SKM-1 (cell line): ENCODE measurements around the gene AGMO.

Experiments used
- DNase-seq: peaks from one replicate; lab custom pipeline; 2025; ENCODE audit not compliant: unreplicated experiment; lab: John Stamatoyannopoulos, UW

The AGMO gene

DNA sequence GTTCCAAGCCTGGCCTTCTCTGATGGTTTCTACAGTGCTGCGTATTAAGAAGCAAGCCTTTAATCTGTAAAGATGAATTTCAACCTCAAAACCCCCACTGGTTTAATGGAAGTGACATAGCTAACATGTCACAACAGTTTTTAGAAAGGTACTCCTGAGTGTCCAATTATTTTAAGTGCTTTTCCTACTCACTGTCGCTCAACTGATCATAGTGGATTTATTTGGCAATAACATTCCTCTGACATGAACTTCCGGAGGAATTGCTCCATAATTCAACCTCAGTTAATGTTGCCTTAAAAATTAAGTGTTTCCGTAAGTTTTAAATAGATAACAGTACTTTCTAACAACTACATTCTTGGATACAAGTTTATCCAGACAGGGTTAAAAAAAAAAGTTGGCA lies 57.5 kb downstream of the AGMO start:
- DNase-seq = no peak

DNA sequence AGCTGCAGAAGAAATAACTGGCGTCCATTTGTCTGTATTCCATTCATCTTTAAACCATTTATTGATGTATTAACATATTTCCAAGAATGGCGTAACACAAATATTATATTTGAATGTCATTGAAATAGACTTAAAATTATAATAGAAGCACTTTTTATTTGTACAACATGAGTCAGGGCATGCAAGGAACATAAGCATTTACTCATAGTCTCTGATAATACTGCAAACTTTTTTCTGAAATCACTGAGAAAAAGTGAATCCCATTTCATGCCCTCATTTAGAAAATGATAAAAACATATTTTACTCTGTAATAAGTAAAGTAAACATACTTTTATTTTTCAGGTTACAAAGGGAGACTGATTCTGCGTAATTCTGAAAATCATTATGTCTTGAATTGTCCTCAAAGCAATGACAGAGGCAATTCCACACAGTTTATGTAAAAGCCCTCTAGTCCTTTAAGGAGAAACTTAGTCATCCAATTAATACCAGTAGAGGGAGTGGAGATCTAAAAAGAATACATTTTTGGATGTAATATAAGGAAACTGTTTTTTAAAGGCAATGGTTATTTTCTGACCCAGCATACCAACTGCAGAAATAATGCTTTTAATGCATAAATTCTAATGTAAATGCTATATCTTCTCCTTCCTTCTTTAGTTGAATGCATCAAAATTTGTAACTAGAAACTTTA lies 58.1 kb downstream of the AGMO start:
- DNase-seq = no peak

DNA sequence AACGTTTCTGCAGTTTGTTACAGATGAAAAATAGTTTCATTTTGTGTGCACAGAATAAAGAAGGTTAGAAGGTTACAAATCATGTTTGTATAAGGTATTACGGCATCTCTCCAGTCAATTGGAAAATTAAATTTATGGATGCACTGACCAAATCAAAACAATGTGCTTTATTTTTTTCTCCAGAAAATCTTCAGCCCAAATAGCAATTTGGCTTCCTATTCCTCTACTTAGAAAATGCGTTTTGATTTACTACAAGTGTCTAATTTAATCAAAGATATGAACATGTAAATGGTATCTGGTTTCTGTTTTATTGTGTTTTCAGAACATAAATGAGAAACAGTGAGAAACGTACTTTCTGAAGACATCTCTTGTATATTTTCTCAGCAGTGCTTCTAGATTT lies 63.4 kb downstream of the AGMO start:
- DNase-seq = no peak

DNA sequence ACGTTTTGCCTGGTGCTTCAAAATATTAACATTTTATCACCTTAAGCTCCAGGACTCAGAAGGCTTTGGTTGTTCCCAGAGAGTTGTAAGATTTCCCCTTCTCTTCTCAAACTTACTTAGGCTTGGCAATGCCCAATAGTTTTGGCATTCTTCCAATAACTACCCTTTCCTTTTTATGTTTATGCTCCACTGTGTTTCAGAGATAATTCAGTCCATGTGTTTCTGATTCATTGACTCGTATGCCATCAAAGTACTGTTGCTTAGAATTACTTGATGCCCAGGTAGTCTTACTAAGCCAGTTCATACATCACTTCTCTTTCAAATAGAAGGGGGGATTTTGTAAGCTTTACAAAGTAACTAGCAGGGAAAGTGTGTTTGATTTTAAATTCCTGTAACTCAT lies 66.6 kb downstream of the AGMO start:
- no peak for DNase-seq

DNA sequence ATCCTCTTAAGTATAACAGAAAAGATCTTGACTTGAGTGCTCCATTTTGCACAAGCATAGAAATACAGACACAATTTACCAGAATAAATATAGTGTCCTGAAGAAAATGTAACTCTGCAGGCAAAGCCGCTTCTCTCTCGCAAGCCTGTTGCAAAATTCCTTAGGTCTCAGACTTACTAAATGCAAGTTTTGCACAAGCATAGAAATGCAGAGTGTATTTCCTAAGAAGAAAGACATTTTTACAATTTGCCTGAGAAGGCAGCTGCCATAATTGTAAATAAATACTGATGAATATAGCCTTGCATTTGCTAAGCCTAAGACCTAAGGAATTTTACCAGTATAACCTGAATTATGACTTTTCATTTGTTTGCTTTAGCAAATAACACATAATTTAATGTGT lies 67.1 kb downstream of the AGMO start:
- DNase-seq = no peak

DNA sequence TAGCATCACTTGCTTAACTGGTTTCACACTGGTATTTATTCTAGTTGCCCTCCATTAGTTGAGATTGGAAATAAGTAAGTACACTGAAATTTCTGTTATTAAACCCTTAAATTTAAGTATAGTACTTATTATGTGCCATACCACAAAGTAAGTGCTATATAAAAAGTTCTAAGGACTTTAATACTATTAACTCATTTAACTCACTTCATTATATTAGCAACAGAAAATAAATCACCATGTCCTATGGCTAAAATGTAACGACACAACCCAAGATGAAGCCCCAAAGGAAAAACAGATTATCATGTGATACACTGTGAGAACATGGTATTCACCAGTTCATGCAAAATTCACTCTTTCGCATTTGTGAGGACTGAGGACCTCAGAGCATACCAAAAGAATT lies 70.5 kb downstream of the AGMO start:
- no peak for DNase-seq

DNA sequence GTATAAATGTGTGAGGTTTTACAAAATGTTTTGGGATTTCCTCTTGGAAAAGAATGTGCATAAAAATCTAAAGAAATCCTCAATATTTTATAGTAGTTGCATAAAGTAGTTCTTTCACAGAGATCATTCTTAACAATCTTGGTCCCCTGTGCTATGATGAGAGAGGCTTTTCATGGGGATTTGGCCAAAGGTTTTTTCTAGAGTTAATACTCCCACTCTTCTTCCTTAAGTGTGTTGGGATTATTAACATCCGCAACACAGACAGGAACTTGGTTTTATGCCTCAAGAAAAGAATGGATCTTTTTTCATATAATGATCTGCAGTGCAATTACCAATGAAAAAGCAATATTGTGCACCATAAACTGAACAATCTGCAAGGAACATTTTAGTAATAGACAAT lies 71.5 kb downstream of the AGMO start:
- no peak for DNase-seq

DNA sequence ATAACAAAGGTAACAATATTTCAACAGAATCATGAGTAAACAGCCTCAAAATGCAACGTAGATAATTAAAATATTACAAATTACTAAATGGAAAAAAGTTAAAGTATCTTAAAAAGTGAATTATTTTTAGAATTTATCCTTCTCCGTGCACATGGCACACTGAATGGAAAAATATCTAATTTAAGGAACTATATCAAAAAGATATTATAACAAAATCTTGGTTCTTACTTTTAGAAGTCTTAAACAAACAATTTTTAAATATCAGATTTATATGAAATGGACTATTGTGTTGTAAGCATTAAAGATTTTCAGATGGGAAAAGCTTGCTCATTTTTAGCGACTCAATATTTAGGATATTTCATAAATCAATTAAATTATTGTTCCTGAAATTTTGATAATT lies 72.0 kb downstream of the AGMO start:
- DNase-seq = no peak

DNA sequence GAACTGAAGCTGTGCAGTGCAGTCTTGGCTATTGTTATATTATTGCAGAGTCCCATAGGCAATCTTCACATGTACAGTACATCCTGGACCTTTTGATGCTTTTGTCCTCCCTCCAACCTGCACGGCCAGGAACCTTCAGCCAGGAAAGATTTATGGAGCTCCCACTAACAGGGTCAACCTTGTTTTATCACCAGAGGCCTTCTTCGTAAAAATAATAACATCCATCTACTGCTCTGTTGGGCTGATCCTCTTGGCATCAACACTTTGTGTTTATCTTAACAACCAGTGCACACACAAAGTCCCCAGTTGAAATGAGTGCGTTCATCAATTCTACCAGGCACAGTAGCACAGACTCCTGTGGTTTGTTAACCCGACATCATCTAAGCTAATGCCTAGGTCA lies 72.4 kb downstream of the AGMO start:
- DNase-seq = no peak

DNA sequence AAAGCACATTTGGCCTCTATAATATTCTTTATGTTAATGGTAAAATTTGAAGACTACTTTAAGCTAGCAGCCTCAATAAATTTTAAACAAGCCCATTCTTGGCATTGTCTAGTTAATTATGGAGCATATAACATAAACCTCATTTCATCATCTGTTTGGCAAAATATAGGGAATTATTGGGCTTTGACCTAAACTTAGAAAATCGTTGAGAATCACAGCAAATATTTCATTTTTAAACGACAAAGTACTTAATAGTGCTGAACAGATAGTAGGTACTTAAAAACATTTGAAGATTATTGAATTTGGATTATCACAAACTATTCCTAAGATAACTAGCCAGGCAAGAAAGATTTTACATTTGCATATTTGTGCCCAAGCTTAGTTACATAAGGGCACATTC lies 73.4 kb downstream of the AGMO start:
- DNase-seq = no peak

DNA sequence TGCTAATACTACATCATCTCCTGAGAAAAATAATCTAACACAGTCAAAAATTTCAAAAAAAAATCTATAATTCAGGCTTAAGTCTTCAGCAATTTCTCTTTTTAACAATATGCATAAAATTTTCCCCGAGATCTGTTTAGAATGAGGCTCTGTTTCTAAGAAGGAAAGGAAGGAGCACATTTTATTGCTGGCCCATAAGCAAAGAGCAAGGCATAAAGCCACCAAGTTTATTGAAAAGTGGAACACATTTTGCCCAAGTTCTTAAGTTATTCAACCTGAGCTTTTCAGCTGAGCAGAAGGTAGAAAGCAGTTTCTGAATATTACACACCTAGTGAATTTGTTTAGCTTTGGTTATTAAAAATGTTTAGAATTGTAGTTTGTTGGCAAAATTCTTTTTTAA lies 73.9 kb downstream of the AGMO start:
- no peak for DNase-seq

DNA sequence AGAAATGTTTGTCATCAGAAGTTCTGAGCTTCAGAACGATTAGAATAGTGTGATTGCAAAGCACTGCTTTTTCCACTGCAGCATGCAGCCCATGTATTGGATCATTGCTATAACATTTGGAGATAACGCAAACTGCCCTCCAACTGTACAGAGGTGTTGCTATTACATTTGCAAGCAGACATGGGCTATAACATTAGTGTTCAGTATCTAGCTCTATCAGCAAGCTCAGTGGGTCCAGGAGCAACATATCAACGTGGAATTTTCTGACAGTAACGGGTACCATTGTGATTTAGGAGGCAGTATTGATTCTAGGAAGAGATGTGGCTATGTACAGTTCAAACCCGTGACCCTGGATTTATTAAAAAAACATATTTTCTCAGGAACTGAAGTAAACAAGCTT lies 75.8 kb downstream of the AGMO start:
- DNase-seq = no peak

DNA sequence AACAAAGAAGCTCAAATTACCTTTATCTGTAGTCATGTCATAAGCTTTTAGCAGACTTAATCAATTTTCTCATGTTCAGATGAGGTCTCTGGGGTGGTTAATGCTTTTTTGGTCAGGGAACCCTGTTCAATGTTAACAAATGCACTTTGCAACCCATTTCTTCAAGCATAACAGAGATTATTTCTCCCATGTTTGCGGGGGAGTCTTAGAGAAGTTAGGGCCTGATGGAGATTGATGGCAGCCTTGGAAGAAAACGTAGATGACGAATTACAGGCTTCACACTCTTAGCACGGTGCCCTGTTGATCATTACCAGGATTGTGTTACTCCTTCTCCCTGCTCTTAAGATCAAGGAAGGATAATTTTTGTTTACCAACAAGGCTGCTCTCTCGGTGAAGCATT lies 76.4 kb downstream of the AGMO start:
- DNase-seq = no peak

DNA sequence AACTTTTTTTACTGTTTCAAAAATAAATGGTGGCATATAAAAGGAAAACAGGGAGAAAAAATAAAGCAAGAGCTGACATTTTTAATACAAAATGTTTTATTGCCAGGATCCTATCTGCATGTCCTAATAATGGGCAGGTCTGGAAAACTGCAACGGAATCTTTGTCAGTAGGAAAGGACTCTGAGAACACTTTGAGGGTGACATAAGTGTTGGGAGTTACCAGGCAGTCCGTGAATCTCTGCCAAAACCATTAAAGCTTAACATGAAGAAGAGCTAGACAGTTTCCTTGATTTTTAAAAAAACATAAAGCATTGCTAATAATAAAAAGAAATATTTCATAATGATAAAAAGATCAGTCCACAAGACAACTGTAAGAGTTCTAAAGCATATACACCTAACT lies 80.7 kb downstream of the AGMO start:
- no peak for DNase-seq

DNA sequence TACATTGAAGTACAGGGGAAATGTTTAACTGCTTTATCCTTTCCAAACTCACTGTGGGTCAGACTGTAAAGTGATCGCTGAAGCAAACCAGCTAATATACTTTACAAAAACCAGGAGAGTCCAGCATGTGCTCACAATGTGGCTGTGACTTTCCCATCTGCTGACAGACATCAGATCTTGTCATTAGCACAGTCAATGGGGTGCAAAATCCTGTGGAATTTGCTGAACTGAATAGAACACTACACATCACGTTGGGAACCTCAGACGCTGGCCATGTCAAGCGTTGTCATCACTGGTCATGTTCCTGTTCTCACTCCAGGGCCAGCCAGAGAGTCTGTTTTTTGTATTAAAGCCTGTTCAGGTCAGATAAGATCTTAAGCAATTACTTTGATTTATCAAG lies 83.4 kb downstream of the AGMO start:
- DNase-seq = no peak

DNA sequence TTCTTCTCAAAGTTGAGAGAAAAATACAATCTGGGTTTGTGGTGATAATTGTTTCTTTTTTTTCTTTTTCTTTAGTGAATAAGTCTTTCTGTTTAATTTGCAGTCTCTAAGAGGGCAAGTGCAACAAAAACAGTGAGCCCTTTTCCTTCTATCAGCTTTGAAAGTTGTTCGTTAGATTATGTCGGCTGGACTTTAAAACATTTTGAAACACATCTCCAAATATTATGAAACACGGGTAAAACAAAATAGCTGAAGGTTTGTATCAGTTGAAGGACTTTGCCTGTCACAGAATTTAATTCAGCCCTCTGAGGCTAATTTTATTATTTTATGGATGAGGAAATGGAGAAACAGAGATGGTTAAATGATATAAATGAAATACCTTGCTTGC lies 85.3 kb downstream of the AGMO start:
- no peak for DNase-seq

DNA sequence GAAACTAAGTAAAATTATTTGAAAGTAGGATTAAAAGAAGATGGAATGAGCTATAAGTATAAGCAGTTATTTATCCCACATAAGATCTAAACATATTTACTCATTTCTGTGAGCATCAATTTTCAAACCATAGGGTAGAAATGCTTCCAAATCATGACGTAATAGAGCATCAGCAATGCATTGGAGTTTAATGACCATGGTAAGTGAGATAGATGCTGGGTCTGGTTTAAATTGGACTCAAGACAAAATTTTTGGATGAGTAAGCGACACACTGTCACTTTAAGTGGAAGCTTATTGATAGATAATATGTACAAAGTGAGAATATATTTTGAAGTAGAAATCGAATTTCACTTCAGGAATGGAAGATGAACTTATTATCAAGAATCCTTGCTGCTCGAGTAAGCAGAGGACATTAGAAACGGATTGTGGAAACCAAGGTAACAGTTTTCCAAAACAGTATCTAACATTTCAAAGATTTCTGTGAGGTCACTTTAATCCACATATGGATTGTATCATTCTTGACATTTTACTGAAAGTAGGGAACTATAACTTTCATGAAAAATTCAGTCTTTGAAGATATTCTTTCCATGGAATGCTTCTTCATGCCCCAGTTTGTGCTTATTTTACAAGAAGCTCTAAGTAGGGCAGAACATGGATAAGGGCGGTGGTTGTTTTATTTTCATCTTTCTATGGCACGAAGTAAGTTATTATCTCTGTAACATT lies 85.8 kb downstream of the AGMO start:
- no peak for DNase-seq

DNA sequence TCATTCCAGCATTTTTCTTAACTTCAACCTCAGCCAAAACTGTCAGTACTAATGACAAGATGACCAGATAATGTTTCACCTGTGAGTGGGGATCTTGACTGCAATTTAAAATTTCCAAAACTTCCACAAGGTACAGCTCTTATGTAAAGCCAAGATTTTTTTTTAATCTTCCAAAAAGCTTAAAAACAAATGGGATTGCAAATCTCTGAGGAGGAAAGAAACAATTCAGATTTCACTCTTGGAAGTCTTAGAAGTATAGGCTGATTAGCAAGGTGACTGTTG lies 90.2 kb downstream of the AGMO start:
- no peak for DNase-seq

DNA sequence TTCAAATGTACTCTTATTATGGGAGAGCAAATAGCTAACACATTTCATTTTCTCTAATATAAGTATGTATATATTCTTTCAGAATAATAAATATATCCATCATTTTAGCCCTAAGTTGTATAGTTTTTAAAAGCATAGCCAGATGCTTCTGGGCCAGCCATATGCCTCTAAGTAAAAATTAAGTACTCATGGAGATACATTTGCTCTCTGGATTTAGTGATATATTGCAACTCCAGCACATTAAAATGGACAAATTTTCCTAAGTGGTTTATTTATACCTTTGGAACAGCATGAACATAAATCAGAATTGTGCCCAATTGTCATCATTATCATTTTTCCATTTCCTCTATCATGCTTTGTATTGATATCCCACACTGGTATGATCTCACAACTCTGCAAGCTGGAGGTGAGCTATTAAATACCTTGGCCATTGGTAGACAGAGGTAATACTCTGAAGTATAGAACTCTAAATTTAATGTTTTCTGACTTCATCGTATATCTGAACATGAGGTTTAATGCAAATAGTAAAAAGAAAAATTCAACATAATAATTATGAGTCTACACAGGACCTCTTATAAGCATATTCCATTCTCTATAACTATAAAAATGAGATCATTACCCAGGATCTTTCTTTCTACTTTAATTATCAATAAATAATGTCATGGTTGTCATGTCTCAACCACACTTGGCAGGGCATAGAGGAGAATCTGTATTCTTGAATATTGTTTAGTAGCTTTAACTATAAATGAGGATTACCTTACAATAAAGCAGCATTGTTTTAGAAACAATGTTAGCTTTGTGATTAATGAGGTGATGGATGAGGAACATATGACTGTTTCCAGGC lies 90.8 kb downstream of the AGMO start:
- DNase-seq = no peak

DNA sequence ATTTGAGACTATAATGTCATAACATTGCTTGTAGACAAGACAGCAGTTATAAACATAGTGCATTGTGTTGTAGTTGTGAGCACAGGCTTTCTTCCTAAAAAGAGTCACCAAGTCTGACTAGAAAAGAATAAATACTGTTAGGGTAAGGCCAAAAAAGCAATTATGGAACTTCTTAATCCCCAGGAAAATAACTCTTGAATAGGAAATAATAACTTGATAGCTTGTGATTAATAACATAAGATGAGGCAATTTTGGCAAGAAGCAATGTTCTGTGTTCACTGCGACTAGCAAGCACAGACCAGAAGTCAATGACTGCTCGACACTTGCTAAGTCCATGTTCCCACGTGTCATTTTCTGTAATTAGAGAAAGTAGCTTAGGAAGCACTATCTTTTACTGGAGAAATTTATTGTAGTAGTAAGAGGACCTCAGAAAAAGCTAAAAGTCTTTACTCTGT lies 97.1 kb downstream of the AGMO start:
- no peak for DNase-seq

DNA sequence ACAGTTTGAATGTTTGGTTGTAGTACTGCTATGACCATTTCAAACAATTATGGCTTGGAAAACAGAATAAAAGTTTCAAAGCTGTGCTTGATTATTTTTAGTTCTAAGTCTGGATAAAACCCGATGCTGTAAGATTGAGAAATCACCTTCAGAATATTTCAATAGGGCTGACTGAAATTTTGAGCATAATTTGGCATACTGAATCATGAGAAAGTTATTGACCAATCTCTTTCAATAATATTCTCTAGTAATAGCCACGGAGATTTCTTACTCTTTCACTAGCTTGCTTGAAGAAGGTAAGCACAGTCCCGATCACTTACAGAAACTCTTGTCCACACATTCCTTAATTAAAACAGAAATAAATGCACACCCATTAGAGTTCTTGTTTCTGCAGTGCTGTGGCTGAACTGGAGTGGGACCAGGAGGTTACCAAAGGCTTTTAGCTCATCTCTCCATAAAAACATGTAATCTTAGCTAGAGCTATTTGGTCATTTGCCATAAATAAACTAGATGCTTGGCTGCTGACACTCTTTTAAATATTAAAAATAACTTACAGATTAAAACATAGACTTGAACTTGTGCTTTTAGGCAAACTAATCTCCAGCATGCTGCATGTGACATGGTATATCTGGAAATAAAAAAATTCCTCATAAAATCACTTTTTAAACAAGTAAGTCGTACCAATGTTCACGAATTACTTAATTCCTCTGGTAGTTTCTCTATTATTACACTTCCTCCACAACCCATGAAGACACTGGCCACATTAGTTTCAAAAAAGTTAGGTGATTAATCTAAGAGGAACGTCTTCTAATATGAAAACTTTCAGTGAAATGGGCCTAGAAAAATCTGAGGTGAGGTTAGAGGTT lies 97.8 kb downstream of the AGMO start:
- no peak for DNase-seq
